GM19467 (cell line): Measurements from ENCODE around the gene PIEZO2.

ENCODE experiments used
- ATAC-seq: cut with Tn5 transposase; IDR thresholded peaks from one replicate; pipeline ENCODE4 v1.9.1; 2021; ENCODE audit warnings: mild to moderate bottlenecking, moderate library complexity; ENCODE audit not compliant: unreplicated experiment

Gene PIEZO2

GRCh38 chr18:10702206-10702605 lies 447.2 kb downstream of the PIEZO2 start:
- ATAC-seq: no peak

GRCh38 chr18:10690366-10690765 lies 459.0 kb downstream of the PIEZO2 start:
- ATAC-seq: no peak

- ATAC-seq: no peak
Measured at GRCh38 chr18:10690035-10690329, 459.4 kb downstream of the PIEZO2 start.

- no peak for ATAC-seq
Measured at GRCh38 chr18:10689236-10690034, 459.9 kb downstream of the PIEZO2 start.

GRCh38 chr18:10688766-10689165 lies 460.6 kb downstream of the PIEZO2 start:
- no peak for ATAC-seq

- ATAC-seq: no peak
Measured at GRCh38 chr18:10687161-10687925, 462.0 kb downstream of the PIEZO2 start.

GRCh38 chr18:10686308-10686707 lies 463.1 kb downstream of the PIEZO2 start:
- ATAC-seq: no peak

- no peak for ATAC-seq
Measured at GRCh38 chr18:10685484-10685883, 463.9 kb downstream of the PIEZO2 start.

GRCh38 chr18:10682368-10682714 lies 467.0 kb downstream of the PIEZO2 start:
- no peak for ATAC-seq

GRCh38 chr18:10681581-10682367 lies 467.6 kb downstream of the PIEZO2 start:
- no peak for ATAC-seq

- ATAC-seq: no peak
Measured at GRCh38 chr18:10680271-10680596, 469.1 kb downstream of the PIEZO2 start.

GRCh38 chr18:10679557-10680270 lies 469.7 kb downstream of the PIEZO2 start:
- ATAC-seq: no peak

GRCh38 chr18:10671441-10671840 lies 477.9 kb downstream of the PIEZO2 start:
- ATAC-seq: no peak

- no peak for ATAC-seq
Measured at GRCh38 chr18:10670856-10671255, 478.5 kb downstream of the PIEZO2 start.

- ATAC-seq: no peak
Measured at GRCh38 chr18:10669441-10670100, 479.8 kb downstream of the PIEZO2 start.

- ATAC-seq: no peak
Measured at GRCh38 chr18:10663750-10664149, 485.6 kb downstream of the PIEZO2 start.

- ATAC-seq: no peak
Measured at GRCh38 chr18:10661317-10661716, 488.1 kb downstream of the PIEZO2 start.

- ATAC-seq: no peak
Measured at GRCh38 chr18:10660179-10660884, 489.0 kb downstream of the PIEZO2 start.

- no peak for ATAC-seq
Measured at GRCh38 chr18:10659594-10659993, 489.8 kb downstream of the PIEZO2 start.

GRCh38 chr18:10659000-10659399 lies 490.4 kb downstream of the PIEZO2 start:
- no peak for ATAC-seq
